Measurements from ENCODE around the gene MAPKAPK2. TPM values are rescaled to one million over a fixed set of nuclear protein-coding genes. Genes with fewer than 3 reads are reported as not detected.

The MAPKAPK2 gene
- total RNA-seq, 1 donor from 2014 or later, result 24.7 TPM

DNA sequence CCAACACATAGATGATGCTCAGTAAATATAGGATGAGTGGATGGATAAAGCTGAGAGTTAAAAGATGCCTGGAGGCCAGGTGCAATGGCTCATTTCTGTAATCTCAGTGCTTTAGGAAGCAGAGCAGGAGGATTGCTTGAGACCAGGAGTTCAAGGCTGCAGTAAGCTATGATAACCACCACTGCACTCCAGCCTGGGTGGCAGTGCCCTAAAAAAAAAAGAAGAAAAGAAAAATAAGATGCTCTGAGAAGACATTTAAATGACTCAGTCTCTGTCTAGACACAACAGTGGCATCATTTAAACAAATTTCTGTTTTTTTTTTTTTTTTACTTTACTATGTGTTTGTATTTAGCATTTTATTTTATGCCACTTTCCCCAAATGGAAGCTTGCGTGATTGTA lies 60.6 kb downstream of the MAPKAPK2 start:
- H3F3A ChIP-seq (ENCODE audit: low read depth), result no peaks in the 10 kb centered on the region
- Mint-ChIP-seq H3K27ac (no peak overlapping the region), H3K27me3 (ENCODE audit: insufficient read depth, low read depth) (peaks cover 2% of the 10 kb centered on the region), H3K36me3 (no peaks in the 10 kb centered on the region), H3K4me3 (no peak overlapping the region), H3K9me3 (no peaks in the 10 kb centered on the region), H3K4me1 (peaks cover 2% of the 10 kb centered on the region)
- H3K27ac ChIP-seq, result no peak overlapping the region
- no peak overlapping the region for H3K4me2 ChIP-seq
- TF ChIP-seq EZH2phosphoT487 (IDR thresholded peaks at IDR 0.05) (no peak), EZH2 (IDR thresholded peaks at IDR 0.05) (no peak)
- TF ChIP-seq, protein P1, sequence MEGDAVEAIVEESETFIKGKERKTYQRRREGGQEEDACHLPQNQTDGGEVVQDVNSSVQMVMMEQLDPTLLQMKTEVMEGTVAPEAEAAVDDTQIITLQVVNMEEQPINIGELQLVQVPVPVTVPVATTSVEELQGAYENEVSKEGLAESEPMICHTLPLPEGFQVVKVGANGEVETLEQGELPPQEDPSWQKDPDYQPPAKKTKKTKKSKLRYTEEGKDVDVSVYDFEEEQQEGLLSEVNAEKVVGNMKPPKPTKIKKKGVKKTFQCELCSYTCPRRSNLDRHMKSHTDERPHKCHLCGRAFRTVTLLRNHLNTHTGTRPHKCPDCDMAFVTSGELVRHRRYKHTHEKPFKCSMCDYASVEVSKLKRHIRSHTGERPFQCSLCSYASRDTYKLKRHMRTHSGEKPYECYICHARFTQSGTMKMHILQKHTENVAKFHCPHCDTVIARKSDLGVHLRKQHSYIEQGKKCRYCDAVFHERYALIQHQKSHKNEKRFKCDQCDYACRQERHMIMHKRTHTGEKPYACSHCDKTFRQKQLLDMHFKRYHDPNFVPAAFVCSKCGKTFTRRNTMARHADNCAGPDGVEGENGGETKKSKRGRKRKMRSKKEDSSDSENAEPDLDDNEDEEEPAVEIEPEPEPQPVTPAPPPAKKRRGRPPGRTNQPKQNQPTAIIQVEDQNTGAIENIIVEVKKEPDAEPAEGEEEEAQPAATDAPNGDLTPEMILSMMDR (IDR thresholded peaks at IDR 0.05), result no peak
- no peaks in the 10 kb centered on the region for H3K4me1 ChIP-seq
- H3K36me3 ChIP-seq, result no peaks in the 10 kb centered on the region
- H3K9ac ChIP-seq, result no peak overlapping the region
- H3K9me3 ChIP-seq (ENCODE audit: low read depth), result no peaks in the 10 kb centered on the region
- H4K20me1 ChIP-seq (ENCODE audit: low read depth), result no peaks in the 10 kb centered on the region
- no peaks in the 10 kb centered on the region for H3K79me2 ChIP-seq (ENCODE audit: low read depth)
- no peak for DNase-seq (ENCODE audit: low spot score)
- H3K27me3 ChIP-seq, result no peaks in the 10 kb centered on the region
- no peak overlapping the region for H3K4me3 ChIP-seq
- H2AFZ ChIP-seq (replicated peaks), result no peak overlapping the region

DNA sequence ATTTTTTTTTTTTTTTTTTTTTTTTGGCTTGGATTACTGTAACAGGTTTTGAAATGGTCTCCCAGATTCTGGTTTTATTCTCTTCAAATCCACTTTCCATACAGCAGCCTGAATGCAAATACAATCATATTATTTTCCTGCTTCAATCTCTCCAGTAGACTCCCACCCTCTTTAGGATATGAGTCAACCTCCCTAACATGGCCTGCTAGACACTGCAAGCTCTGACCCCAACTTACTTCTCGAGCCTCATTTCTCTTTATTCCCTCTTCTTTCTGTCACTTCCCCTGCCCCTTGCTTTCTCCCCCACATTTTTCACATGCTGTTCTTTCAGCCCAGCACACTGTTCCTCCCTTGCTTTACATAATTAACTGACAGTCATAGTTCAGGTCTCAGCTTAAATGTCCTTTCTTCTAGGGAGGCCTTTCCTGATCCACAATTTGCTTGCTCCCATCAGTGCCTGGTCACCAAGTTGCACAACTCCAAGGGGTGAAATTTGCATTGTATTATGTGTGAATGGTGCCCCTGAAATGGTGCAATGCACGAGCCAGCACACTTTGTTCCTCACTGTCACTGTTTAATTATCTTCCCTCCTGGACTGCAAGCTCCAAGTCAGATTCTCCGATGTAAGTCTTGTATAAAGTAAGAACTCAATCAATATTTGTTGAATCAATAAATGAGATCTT lies 63.8 kb downstream of the MAPKAPK2 start:
- Histone ChIP-seq H3K36me3 (no peaks in the 10 kb centered on the region), H3K27ac (no peak overlapping the region), H3K4me3 (no peak overlapping the region), H3K9ac (no peak overlapping the region), H4K20me1 (ENCODE audit: low read depth) (no peaks in the 10 kb centered on the region), H3K9me3 (ENCODE audit: low read depth) (no peaks in the 10 kb centered on the region), H3K27me3 (no peaks in the 10 kb centered on the region), H3F3A (ENCODE audit: low read depth) (no peaks in the 10 kb centered on the region), H3K79me2 (ENCODE audit: low read depth) (no peaks in the 10 kb centered on the region), H3K4me2 (no peak overlapping the region), H2AFZ (replicated peaks) (no peak overlapping the region), H3K4me1 (no peaks in the 10 kb centered on the region)
- no peak overlapping the region for H3K27ac Mint-ChIP-seq
- DNase-seq (ENCODE audit: low spot score), result no peak
- no peaks in the 10 kb centered on the region for H3K4me1 Mint-ChIP-seq
- no peak overlapping the region for H3K4me3 Mint-ChIP-seq
- no peaks in the 10 kb centered on the region for H3K9me3 Mint-ChIP-seq
- no peak for TF ChIP-seq EZH2phosphoT487 (IDR thresholded peaks at IDR 0.05)
- TF ChIP-seq, protein P1 (IDR thresholded peaks at IDR 0.05), result no peak
- TF ChIP-seq EZH2 (IDR thresholded peaks at IDR 0.05), result no peak
- no peaks in the 10 kb centered on the region for H3K36me3 Mint-ChIP-seq
- peaks cover 4% of the 10 kb centered on the region for H3K27me3 Mint-ChIP-seq (ENCODE audit: insufficient read depth, low read depth)

DNA sequence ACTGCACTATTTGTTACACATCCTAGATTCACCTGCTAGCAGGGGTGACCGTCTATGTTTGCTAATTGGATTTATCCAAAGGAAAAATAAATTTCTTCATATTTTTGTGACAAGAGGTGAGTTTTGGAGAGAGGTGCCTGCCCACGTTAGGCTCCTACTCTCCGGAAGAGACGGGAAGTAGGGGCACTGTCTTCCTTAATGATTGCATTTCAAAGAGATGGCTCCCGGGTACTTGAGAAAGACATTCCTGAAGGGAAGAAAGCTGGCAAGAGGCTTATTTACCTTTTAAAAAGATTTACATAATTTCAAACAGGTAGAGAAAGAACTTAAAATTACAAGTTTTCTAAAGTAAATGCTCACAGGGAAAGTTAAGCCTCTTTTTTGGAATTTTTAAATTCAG lies 67.2 kb downstream of the MAPKAPK2 start:
- H3K36me3 Mint-ChIP-seq, result no peaks in the 10 kb centered on the region
- Histone ChIP-seq H3F3A (ENCODE audit: low read depth) (no peaks in the 10 kb centered on the region), H4K20me1 (ENCODE audit: low read depth) (no peaks in the 10 kb centered on the region), H3K27me3 (no peaks in the 10 kb centered on the region), H3K79me2 (ENCODE audit: low read depth) (no peaks in the 10 kb centered on the region), H3K9ac (no peak overlapping the region), H3K4me3 (no peak overlapping the region), H3K4me1 (no peaks in the 10 kb centered on the region), H3K36me3 (no peaks in the 10 kb centered on the region), H3K27ac (no peak overlapping the region), H2AFZ (replicated peaks) (no peak overlapping the region), H3K9me3 (ENCODE audit: low read depth) (no peaks in the 10 kb centered on the region), H3K4me2 (no peak overlapping the region)
- no peak overlapping the region for H3K4me3 Mint-ChIP-seq
- no peak for DNase-seq (ENCODE audit: low spot score)
- no peak for TF ChIP-seq EZH2 (IDR thresholded peaks at IDR 0.05)
- TF ChIP-seq, protein P1 (IDR thresholded peaks at IDR 0.05), result no peak
- TF ChIP-seq EZH2phosphoT487 (IDR thresholded peaks at IDR 0.05), result no peak
- no peaks in the 10 kb centered on the region for H3K9me3 Mint-ChIP-seq
- H3K27ac Mint-ChIP-seq, result no peak overlapping the region
- H3K27me3 Mint-ChIP-seq (ENCODE audit: insufficient read depth, low read depth), result peaks cover 4% of the 10 kb centered on the region
- no peaks in the 10 kb centered on the region for H3K4me1 Mint-ChIP-seq
